ENCODE measurements around the gene MSANTD2. TPM values are rescaled to one million over a fixed set of nuclear protein-coding genes. Genes with fewer than 3 reads are reported as not detected.

MSANTD2 gene
- total and polyA plus RNA-seq, 9 of the 15 experiments (the other 6 are each of a cell fraction or from before 2014, with no cell fraction given), result 1.3 to 9.9 (median 5.3) TPM

DNA sequence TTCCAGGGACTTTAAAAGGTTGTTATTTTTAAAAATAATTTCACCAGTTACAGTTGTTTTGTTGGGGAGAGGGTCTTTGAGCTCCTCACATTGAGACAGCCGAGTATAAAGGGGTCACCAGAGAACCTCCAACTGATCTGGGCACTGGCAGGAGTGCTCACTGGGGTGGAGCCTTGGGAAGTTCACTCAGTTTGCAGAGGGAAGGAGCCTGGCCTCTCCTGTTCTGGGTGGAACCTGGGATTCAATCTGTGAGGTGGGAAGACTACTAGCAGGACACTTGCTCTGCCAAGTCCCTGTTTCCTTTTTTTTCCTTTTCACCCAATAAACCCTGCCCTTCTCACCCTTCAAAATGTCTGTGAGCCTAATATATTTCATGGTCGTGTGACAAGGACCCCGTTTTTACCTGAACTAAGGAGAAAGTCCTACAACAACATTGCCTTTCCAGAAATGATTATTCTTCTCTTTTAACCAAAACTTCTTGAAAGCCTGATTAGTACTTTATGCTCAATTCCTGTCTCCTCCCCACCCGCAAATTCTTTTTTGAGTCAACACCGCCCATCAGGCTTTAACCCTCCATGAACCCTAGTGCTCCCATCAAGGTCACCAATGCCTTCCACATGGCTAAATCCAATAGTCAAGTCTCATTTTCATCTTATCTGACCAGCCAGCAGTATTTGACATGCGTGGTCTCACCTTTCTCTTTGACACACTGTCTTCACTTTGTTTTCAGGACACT, 22.0 kb upstream of the MSANTD2 start:
- no peak for TF ChIP-seq C11orf30 (IDR thresholded peaks at IDR 0.05; ENCODE audit: low read depth)
- TF ChIP-seq ZNF830 (CRISPR knock-in tag; IDR thresholded peaks at IDR 0.05), result no peak
- TF ChIP-seq HES1 (IDR thresholded peaks at IDR 0.05; ENCODE audit: low read depth), result no peak
- TF ChIP-seq GTF3C2 (IDR thresholded peaks at IDR 0.05; ENCODE audit: borderline replicate concordance, extremely low read depth, insufficient read length), result no peak
- TF ChIP-seq ZNF121 (CRISPR knock-in tag; conservative IDR thresholded peaks at IDR 0.05), result no peak
- no peak for TF ChIP-seq MEF2A (IDR thresholded peaks at IDR 0.05; ENCODE audit: control insufficient read depth, low read depth, low read length)
- Histone ChIP-seq H3K36me3 (ENCODE audit: control insufficient read depth, insufficient read depth, low read length) (no peaks in the 10 kb centered on the region), H3K9me1 (ENCODE audit: control insufficient read depth, insufficient read depth, low read length) (no peaks in the 10 kb centered on the region), H3K9ac (ENCODE audit: insufficient read depth in 1 of 2, low read depth in 2 of 2, low read length in 2 of 2) (no peak overlapping the region), H3K79me2 (ENCODE audit: control insufficient read depth, insufficient read depth, low read length) (no peaks in the 10 kb centered on the region), H3K27me3 (ENCODE audit: control insufficient read depth in 2 of 2, insufficient read depth in 2 of 2, low read length in 2 of 2) (peaks cover 18 to 25% of the 10 kb centered on the region in 2 experiments; a peak in 4 of 5 replicates), H4K20me1 (replicated peaks; ENCODE audit: control insufficient read depth, insufficient read depth, low read length) (no peaks in the 10 kb centered on the region; the same call in 1 of the 2 replicates), H3K4me2 (ENCODE audit: insufficient read depth, low read length) (no peak overlapping the region), H3K4me3 (no peak overlapping the region), H2AFZ (ENCODE audit: low read depth, low read length) (no peak overlapping the region), H3K9me3 (replicated peaks; ENCODE audit: control insufficient read depth, insufficient read depth, low read depth, low read length) (no peaks in the 10 kb centered on the region), H3K27ac (ENCODE audit: extremely low read depth, low read depth, low read length) (no peak overlapping the region), H3K4me1 (replicated peaks in 1 of 2; ENCODE audit: control insufficient read depth in 2 of 2, insufficient read depth in 2 of 2, low read length in 2 of 2) (no peaks in the 10 kb centered on the region)
- ATAC-seq (no peak), FAIRE-seq (no peak), DNase-seq (ENCODE audit: extremely low read depth in 1 of 4, low spot score in 3 of 4) (no peak)
- BruUV-seq (replicated peaks), result no TSS peak
- ChIA-PET POLR2A (interaction anchor here (0.7 kb wide), 1 partner anchor 54 kb away, joined by 3 read pairs; no protein-coding TSS in a partner anchor), CTCF (ENCODE audit: low intra/inter-chr PET ratio) (no interaction called here)
- in situ Hi-C loops (cut with MboI), result no loop called here
- WGBS (ENCODE audit: insufficient coverage, low coverage, missing lambda C conversion rate), result 3% methylated on average over 6 of the region's 6 CpGs
- intact Hi-C loops (cut with micrococcal nuclease), result no loop called here
